ENCODE data around the gene GDI2. TPM values are rescaled to one million over a fixed set of nuclear protein-coding genes. Genes with fewer than 3 reads are reported as not detected.
"Not testable (repeated sequence)": the region's sequence is repeated elsewhere in the genome, so short reads cannot be mapped to it uniquely, and the experiment has no call there.

GDI2 gene
- total RNA-seq, 6 donors from 2014 or later = 77.5 to 239 (median 176) TPM

- Histone ChIP-seq H3K9me3 (no peaks in the 10 kb centered on the region), H3K36me3 (no peaks in the 10 kb centered on the region), H3K27ac (no peak overlapping the region), H3K4me3 (no peak overlapping the region), H3K4me1 (no peaks in the 10 kb centered on the region), H3K27me3 (no peaks in the 10 kb centered on the region)
- no peak for TF ChIP-seq CTCF (IDR thresholded peaks at IDR 0.05)
- no peak for TF ChIP-seq POLR2AphosphoS5 (IDR thresholded peaks at IDR 0.05)
- no peak for TF ChIP-seq POLR2A (IDR thresholded peaks at IDR 0.05)
- 88 to 91% methylated on average over 16 of the region's 16 CpGs for WGBS, 2 donors
- DNase-seq (no peak), ATAC-seq (ENCODE audit: low FRiP score in 2 of 2) (no peak)
These were observed 15.5 kb upstream of the GDI2 start for GRCh38 chr10:5828725-5829124.

DNA sequence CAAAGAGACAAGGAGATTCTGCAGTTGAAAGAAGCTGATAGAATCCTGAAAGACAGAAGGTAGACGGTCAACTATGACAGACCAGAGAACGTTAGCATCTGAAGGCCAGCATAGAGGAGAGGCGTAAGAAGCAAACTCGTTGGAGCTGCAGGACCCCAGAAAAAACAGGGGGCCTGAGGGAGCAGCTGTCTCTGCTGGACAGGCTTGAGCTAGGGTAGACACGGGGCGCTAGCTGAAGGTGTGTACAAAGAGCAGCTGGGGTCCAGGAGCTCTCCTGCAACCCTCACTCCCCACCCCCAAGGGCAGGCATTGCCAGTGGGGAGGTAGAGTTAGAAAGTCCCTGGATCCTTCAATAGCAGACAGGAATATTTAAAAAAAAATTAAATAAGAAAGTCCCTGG lies 14.6 kb upstream of the GDI2 start:
- Histone ChIP-seq H3K4me3 (no peak overlapping the region), H3K4me1 (no peaks in the 10 kb centered on the region), H3K27ac (no peak overlapping the region), H3K27me3 (no peaks in the 10 kb centered on the region), H3K9me3 (no peaks in the 10 kb centered on the region), H3K36me3 (no peaks in the 10 kb centered on the region)
- DNase-seq = no peak
- 82 to 88% methylated on average over 6 of the region's 6 CpGs for WGBS, 2 donors
- TF ChIP-seq EP300 (IDR thresholded peaks at IDR 0.05) (no peak), POLR2A (IDR thresholded peaks at IDR 0.05) (no peak), POLR2AphosphoS5 (IDR thresholded peaks at IDR 0.05) (no peak), CTCF (IDR thresholded peaks at IDR 0.05) (no peak)
- ATAC-seq (ENCODE audit: low FRiP score in 2 of 2) = no peak

DNA sequence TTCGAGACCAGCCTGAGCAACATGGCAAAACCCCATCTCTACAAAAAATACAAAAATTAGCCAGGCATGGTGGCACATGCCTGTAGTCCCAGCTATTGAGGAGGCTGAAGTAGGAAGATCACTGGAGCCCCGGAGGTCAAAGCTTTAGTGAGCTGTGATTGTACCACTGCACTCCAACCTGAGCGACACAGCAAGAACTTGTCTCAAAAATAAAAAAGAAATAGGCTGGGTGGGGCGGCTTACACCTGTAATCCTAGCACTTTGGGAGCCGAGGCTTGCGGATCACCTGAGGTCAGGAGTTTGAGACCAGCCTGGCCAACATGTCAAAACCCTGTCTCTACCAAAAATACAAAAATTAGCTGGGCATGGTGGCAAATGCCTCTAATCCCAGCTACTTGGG lies 13.3 kb upstream of the GDI2 start:
- not testable (repeated sequence) for H3K4me1 ChIP-seq; H3K27me3 ChIP-seq; H3K36me3 ChIP-seq; DNase-seq; H3K9me3 ChIP-seq; H3K4me3 ChIP-seq; H3K27ac ChIP-seq; ATAC-seq (ENCODE audit: low FRiP score in 2 of 2)
- 90 to 95% methylated on average over 6 of the region's 6 CpGs for WGBS, 2 donors

DNA sequence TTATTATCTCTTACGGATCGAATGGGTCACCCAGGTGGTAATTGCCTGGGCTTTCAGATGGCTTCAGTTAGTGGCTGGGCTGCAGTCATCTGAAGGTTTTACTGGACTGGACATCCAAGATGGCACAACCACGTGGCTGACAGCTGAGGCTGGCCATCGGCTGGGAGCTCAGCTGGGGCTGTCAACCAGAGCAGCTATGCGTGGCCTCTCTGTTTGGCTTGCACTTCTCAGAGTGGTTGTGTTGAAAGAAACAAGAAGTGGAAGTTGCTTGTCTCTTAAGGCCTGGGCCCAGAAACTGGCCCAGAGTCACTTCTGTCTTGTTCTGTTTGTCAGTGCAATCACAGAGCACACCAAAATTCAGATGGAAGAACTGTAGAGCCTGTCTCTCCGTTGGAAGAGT lies 5.7 kb upstream of the GDI2 start:
- no peaks in the 10 kb centered on the region for H3K36me3 ChIP-seq
- peaks cover 8 to 14% (median 9%) of the 10 kb centered on the region in 4 donors for H3K4me1 ChIP-seq
- TF ChIP-seq POLR2AphosphoS5 (IDR thresholded peaks at IDR 0.05) = no peak
- TF ChIP-seq EP300 (IDR thresholded peaks at IDR 0.05) = no peak
- no peak for TF ChIP-seq CTCF (IDR thresholded peaks at IDR 0.05)
- peak in 1 of 2 donors; percentile 18 for ATAC-seq (ENCODE audit: low FRiP score in 2 of 2)
- 87 to 91% methylated on average over 6 of the region's 6 CpGs for WGBS, 2 donors
- H3K27me3 ChIP-seq = no peaks in the 10 kb centered on the region
- no peaks in the 10 kb centered on the region for H3K9me3 ChIP-seq
- H3K27ac ChIP-seq = no peak overlapping the region
- no peak for DNase-seq
- H3K4me3 ChIP-seq = no peak overlapping the region

- Histone ChIP-seq H3K36me3 (no peaks in the 10 kb centered on the region), H3K27me3 (no peaks in the 10 kb centered on the region), H3K4me1 (peaks cover 8 to 14% (median 9%) of the 10 kb centered on the region in 4 donors), H3K27ac (no peak overlapping the region), H3K9me3 (no peaks in the 10 kb centered on the region), H3K4me3 (no peak overlapping the region)
- TF ChIP-seq POLR2A (IDR thresholded peaks at IDR 0.05) = no peak
- no peak for TF ChIP-seq POLR2AphosphoS5 (IDR thresholded peaks at IDR 0.05)
- TF ChIP-seq EP300 (IDR thresholded peaks at IDR 0.05) = no peak
- no peak for TF ChIP-seq CTCF (IDR thresholded peaks at IDR 0.05)
- WGBS, 2 donors = 82 to 84% methylated on average over 2 of the region's 2 CpGs
- ATAC-seq (ENCODE audit: low FRiP score in 2 of 2) (no peak), DNase-seq (no peak)
These were observed 4.8 kb upstream of the GDI2 start for GRCh38 chr10:5818048-5818331.

All from upper lobe of left lung (tissue), 6 donors.